Lower lobe of right lung (tissue), 2 donors: ENCODE measurements around the gene ELF1. TPM values are rescaled to one million over a fixed set of nuclear protein-coding genes. Genes with fewer than 3 reads are reported as not detected.

Experiments used
- ATAC-seq, 2 donors: fragments of 200-7000 bp; cut with Tn5 transposase; one replicate each; pipeline ENCODE4 v1.9.1; 2020 to 2022; ENCODE audit warnings: mild to moderate bottlenecking in 2 of 2, moderate library complexity in 2 of 2
- DNase-seq: peaks from one replicate; pipeline ENCODE4 v3.0.0-alpha.2; 2020
- H3K27ac ChIP-seq: fragments of 200-600 bp; one replicate; pipeline ENCODE4 v1.8.0; 2022
- H3K27me3 ChIP-seq: fragments of 200-600 bp; one replicate; pipeline ENCODE4 v1.8.0; 2022; ENCODE audit warnings: low read depth
- H3K36me3 ChIP-seq: fragments of 200-600 bp; one replicate; pipeline ENCODE4 v1.8.0; 2022; ENCODE audit warnings: mild to moderate bottlenecking
- H3K4me1 ChIP-seq: fragments of 200-600 bp; one replicate; pipeline ENCODE4 v1.8.0; 2022
- H3K4me3 ChIP-seq: fragments of 200-600 bp; one replicate; pipeline ENCODE4 v1.8.0; 2022; ENCODE audit warnings: mild to moderate bottlenecking
- H3K9me3 ChIP-seq: fragments of 200-600 bp; one replicate; pipeline ENCODE4 v1.8.0; 2022
- CTCF ChIP-seq: fragments of 200-600 bp; IDR thresholded peaks from one replicate; pipeline ENCODE4 v1.8.0; 2022; ENCODE audit warnings: antibody characterized with exemption, mild to moderate bottlenecking
- intact Hi-C: fragments of 100-400 bp; cut with DNase I; formaldehyde crosslinking; loops from one replicate; pipeline ENCODE4 v1.11.0; 2022
- total RNA-seq: library from RNA; stranded (reverse); fragmentation: NEBNext Ultra II Directional; extraction: Animal tissue kit (Norgen Biotek cat#: 25700); gene quantifications from one replicate; pipeline ENCODE4 v1.2.1, GENCODE V29; 2021
- donor health status: DM: no; HTN: yes; CAD: no; lungs with severe emphysema.

The ELF1 gene
- total RNA-seq, 1 donor from 2014 or later = 98.1 TPM

GRCh38 chr13:40986101-40986856, 32.8 kb downstream of the ELF1 start:
- TF ChIP-seq CTCF = no peak
- H3K27me3 ChIP-seq = no peaks in the 10 kb centered on the region
- H3K36me3 ChIP-seq = no peaks in the 10 kb centered on the region
- no peaks in the 10 kb centered on the region for H3K9me3 ChIP-seq
- peak overlapping the region; percentile 36 for H3K4me3 ChIP-seq
- peak overlapping the region; percentile 83 for H3K27ac ChIP-seq
- intact Hi-C loops = no loop called here
- DNase-seq (no peak), ATAC-seq (peak; percentile 83 to 88)
- H3K4me1 ChIP-seq = peaks cover 55% of the 10 kb centered on the region

- Histone ChIP-seq H3K36me3 (no peaks in the 10 kb centered on the region), H3K27me3 (no peaks in the 10 kb centered on the region), H3K27ac (peak overlapping the region; percentile 83), H3K4me1 (peaks cover 59% of the 10 kb centered on the region), H3K4me3 (peak overlapping the region; percentile 36), H3K9me3 (no peaks in the 10 kb centered on the region)
- no peak for TF ChIP-seq CTCF
- DNase-seq (no peak), ATAC-seq (no peak)
- intact Hi-C loops = no loop called here
Observed at GRCh38 chr13:40985381-40986100, 33.6 kb downstream of the ELF1 start.

- Histone ChIP-seq H3K27ac (peak overlapping the region; percentile 83), H3K4me3 (peak overlapping the region; percentile 36), H3K9me3 (no peaks in the 10 kb centered on the region), H3K27me3 (no peaks in the 10 kb centered on the region), H3K36me3 (no peaks in the 10 kb centered on the region), H3K4me1 (peaks cover 62% of the 10 kb centered on the region)
- intact Hi-C loops = no loop called here
- DNase-seq (no peak), ATAC-seq (peak; percentile 34 to 56)
- TF ChIP-seq CTCF = no peak
Observed at GRCh38 chr13:40984668-40985366, 34.3 kb downstream of the ELF1 start.

- Histone ChIP-seq H3K4me1 (peaks cover 68% of the 10 kb centered on the region), H3K27ac (peak overlapping the region; percentile 83), H3K9me3 (no peaks in the 10 kb centered on the region), H3K27me3 (no peaks in the 10 kb centered on the region), H3K4me3 (peak overlapping the region; percentile 36), H3K36me3 (no peaks in the 10 kb centered on the region)
- DNase-seq = no peak
- no peak for ATAC-seq
- intact Hi-C loops = no loop called here
- TF ChIP-seq CTCF = no peak
Observed at GRCh38 chr13:40983725-40984667, 35.1 kb downstream of the ELF1 start.

- no peaks in the 10 kb centered on the region for H3K27me3 ChIP-seq
- peak overlapping the region; percentile 45 for H3K4me3 ChIP-seq
- peaks cover 75% of the 10 kb centered on the region for H3K4me1 ChIP-seq
- intact Hi-C loops = no loop called here
- H3K36me3 ChIP-seq = no peaks in the 10 kb centered on the region
- no peaks in the 10 kb centered on the region for H3K9me3 ChIP-seq
- ATAC-seq (no peak), DNase-seq (no peak)
- no peak for TF ChIP-seq CTCF
- peak overlapping the region; percentile 83 for H3K27ac ChIP-seq
Observed at GRCh38 chr13:40983259-40983658, 35.9 kb downstream of the ELF1 start.
